HEK293 (cell line): ENCODE results near the gene TMIE.

Experiments
- CTCF ChIA-PET: fragments of 350-600 bp; formaldehyde crosslinking; extraction: SDS; loops from one replicate; lab custom pipeline; 2021; ENCODE audit warnings: antibody characterized with exemption; lab: Yijun Ruan, JAX
- POLR2A ChIA-PET: fragments of 300-600 bp; formaldehyde crosslinking; extraction: SDS; loops from one replicate; lab custom pipeline; 2020; ENCODE audit warnings: antibody characterized with exemption, inconsistent platforms; lab: Yijun Ruan, JAX
- H3K27ac ChIP-seq: fragments of 200-500 bp; sonication (Bioruptor generic); 2 replicates; pipeline ENCODE4 v1.5.1; 2014; ENCODE audit warnings: low read depth, low read length, control low read depth, inconsistent platforms; ENCODE audit errors: extremely low read depth
- H3K36me3 ChIP-seq, 2 experiments: fragments of 200-500 bp in 1 of 2; sonication (Bioruptor generic) in 1 of 2; 1 replicate in 1 of 2; 2 replicates in 1 of 2; pipeline ENCODE4 v1.5.1; 2014 to 2017; ENCODE audit warnings: inconsistent platforms in 2 of 2, low read length in 2 of 2; ENCODE audit not compliant: control insufficient read depth in 2 of 2, insufficient read depth in 1 of 2
- H3K4me1 ChIP-seq: fragments of 200-500 bp; sonication (Bioruptor generic); 2 replicates; pipeline ENCODE4 v1.5.1; 2014; ENCODE audit warnings: mild to moderate bottlenecking, low read length, inconsistent platforms; ENCODE audit not compliant: control insufficient read depth, insufficient read depth
- H3K4me3 ChIP-seq: 2 replicates; pipeline ENCODE4 v1.5.1; 2011; ENCODE audit warnings: low read depth, mild to moderate bottlenecking, control low read depth, low read length, moderate library complexity
- H3K9me3 ChIP-seq: fragments of 200-500 bp; sonication (Bioruptor generic); 2 replicates; pipeline ENCODE4 v1.5.1; 2014; ENCODE audit warnings: low read depth, low read length, inconsistent platforms; ENCODE audit not compliant: control insufficient read depth, insufficient read depth
- EGR2 ChIP-seq: fragments of 450-650 bp; formaldehyde crosslinking; IDR thresholded peaks from 2 replicates; pipeline ENCODE4 v1.5.1; 2016; ENCODE audit warnings: low read depth, missing biosample characterization, missing genetic modification characterization
- GLIS1 ChIP-seq: fragments of 450-650 bp; formaldehyde crosslinking; IDR thresholded peaks from 2 replicates; pipeline ENCODE4 v1.5.1; 2016; ENCODE audit warnings: missing biosample characterization, missing genetic modification characterization
- GLIS2 ChIP-seq: fragments of 450-650 bp; formaldehyde crosslinking; IDR thresholded peaks from 2 replicates; pipeline ENCODE4 v1.5.1; 2016; ENCODE audit warnings: missing biosample characterization, missing genetic modification characterization
- HOXC10 ChIP-seq: sonication (generic); formaldehyde crosslinking; IDR thresholded peaks from 2 replicates; pipeline ENCODE4 v1.8.1; 2023; ENCODE audit warnings: mild to moderate bottlenecking, missing genetic modification reagents
- SETDB1 ChIP-seq: IDR thresholded peaks from one replicate; pipeline ENCODE4 v1.6.1; 2017; ENCODE audit warnings: mild to moderate bottlenecking, low read length, moderate library complexity, mixed read lengths; ENCODE audit not compliant: insufficient read length
- ZBTB17 ChIP-seq: fragments of 450-650 bp; formaldehyde crosslinking; IDR thresholded peaks from 2 replicates; pipeline ENCODE4 v1.5.1; 2016; ENCODE audit warnings: missing biosample characterization, missing genetic modification characterization
- ZFHX2 ChIP-seq: fragments of 450-650 bp; formaldehyde crosslinking; conservative IDR thresholded peaks from 2 replicates; pipeline ENCODE4 v1.5.1; 2016; ENCODE audit warnings: missing biosample characterization, missing genetic modification characterization
- ZFP69B ChIP-seq: fragments of 450-650 bp; formaldehyde crosslinking; IDR thresholded peaks from 2 replicates; pipeline ENCODE4 v1.5.1; 2016; ENCODE audit warnings: missing biosample characterization, missing genetic modification characterization
- ZIC2 ChIP-seq: fragments of 450-650 bp; formaldehyde crosslinking; IDR thresholded peaks from 2 replicates; pipeline ENCODE4 v1.5.1; 2016; ENCODE audit warnings: missing biosample characterization, missing genetic modification characterization
- ZNF138 ChIP-seq: fragments of 450-650 bp; formaldehyde crosslinking; IDR thresholded peaks from 2 replicates; pipeline ENCODE4 v1.5.1; 2016; ENCODE audit warnings: missing biosample characterization, missing genetic modification characterization, borderline replicate concordance
- ZNF19 ChIP-seq: fragments of 450-650 bp; formaldehyde crosslinking; IDR thresholded peaks from 2 replicates; pipeline ENCODE4; 2016; ENCODE audit warnings: missing biosample characterization, missing genetic modification characterization, low read depth
- ZNF211 ChIP-seq: fragments of 450-650 bp; formaldehyde crosslinking; IDR thresholded peaks from 2 replicates; pipeline ENCODE4 v1.5.1; 2016; ENCODE audit warnings: low read depth, missing biosample characterization, missing genetic modification characterization
- ZNF223 ChIP-seq: fragments of 450-650 bp; formaldehyde crosslinking; IDR thresholded peaks from 2 replicates; pipeline ENCODE4 v1.5.1; 2016; ENCODE audit warnings: missing biosample characterization, missing genetic modification characterization
- ZNF654 ChIP-seq: fragments of 450-650 bp; formaldehyde crosslinking; IDR thresholded peaks from 2 replicates; pipeline ENCODE4 v1.5.1; 2016; ENCODE audit warnings: low read depth, missing biosample characterization, missing genetic modification characterization
- ZNF707 ChIP-seq: fragments of 450-650 bp; formaldehyde crosslinking; IDR thresholded peaks from 2 replicates; pipeline ENCODE4 v1.5.1; 2016; ENCODE audit warnings: missing biosample characterization, missing genetic modification characterization
- ZNF792 ChIP-seq: fragments of 450-650 bp; formaldehyde crosslinking; IDR thresholded peaks from 2 replicates; pipeline ENCODE4 v1.5.1; 2016; ENCODE audit warnings: missing biosample characterization, missing genetic modification characterization
- ZSCAN16 ChIP-seq: fragments of 450-650 bp; formaldehyde crosslinking; IDR thresholded peaks from 2 replicates; pipeline ENCODE4 v1.5.1; 2016; ENCODE audit warnings: missing biosample characterization, missing genetic modification characterization
- ZSCAN30 ChIP-seq: fragments of 450-650 bp; IDR thresholded peaks from 2 replicates; pipeline ENCODE4 v1.5.1; 2018; ENCODE audit warnings: missing biosample characterization, mild to moderate bottlenecking, missing genetic modification characterization, moderate library complexity
- TF ChIP-seq, protein P1 (sequence below): fragments of 450-650 bp; formaldehyde crosslinking; optimal IDR thresholded peaks from 2 replicates; pipeline ENCODE3; 2016; ENCODE audit warnings: missing biosample characterization, mild to moderate bottlenecking, missing genetic modification characterization
- TF ChIP-seq, protein P2 (sequence below): fragments of 450-650 bp; formaldehyde crosslinking; IDR thresholded peaks from 2 replicates; pipeline ENCODE4 v1.5.1; 2017; ENCODE audit warnings: missing biosample characterization, missing genetic modification characterization

The TMIE gene

DNA sequence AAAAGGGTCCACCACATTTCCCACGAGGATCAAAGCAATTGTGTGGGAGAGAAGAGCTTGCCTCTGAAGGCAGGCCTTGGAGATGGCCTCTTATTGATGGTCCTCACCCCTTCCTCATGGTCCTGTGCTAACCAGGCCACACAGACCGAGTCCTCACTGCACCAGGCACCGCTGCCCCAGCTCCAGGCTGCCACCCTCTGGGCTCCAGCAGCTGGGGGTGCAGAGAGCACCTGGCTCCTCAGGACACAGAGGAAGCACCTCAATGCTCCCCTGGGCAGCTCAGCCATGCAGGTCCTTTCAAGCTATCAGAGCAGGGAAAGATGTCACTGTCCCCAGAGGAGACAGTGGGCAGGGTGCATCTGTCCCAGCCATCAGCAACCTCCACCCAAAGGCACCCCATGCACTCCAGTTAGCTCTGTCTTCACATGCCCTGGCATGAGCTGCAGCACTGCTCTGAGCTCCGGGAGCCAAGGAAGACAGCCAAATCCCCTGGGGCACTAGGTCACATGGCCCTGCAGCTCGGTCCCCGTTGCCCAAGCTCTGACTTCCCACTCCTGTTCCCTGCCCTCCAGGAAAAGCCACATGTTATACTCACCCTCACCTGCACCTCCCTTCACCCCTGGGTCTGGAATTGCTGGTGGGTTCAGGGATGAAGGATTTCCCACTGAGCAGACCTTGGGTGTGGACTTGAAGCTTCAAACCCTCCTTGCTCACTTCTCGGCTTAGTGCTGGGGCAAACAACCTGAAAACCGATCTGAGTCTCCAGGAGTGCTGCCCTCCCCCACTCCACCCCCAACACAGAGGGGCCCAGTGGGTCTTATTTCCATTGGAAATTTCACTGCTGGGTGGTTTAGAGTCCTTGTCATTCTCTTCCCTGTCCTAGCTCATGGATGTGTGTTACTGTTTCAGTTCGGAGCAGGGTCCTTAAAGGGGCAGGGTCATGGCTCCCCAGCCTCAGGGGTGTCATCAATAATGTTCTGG is 40.4 kb upstream of the TMIE start:
- no peak overlapping the region for H3K27ac ChIP-seq
- no peaks in the 10 kb centered on the region; the same call in 1 of the 2 replicates for H3K4me1 ChIP-seq
- H3K4me3 ChIP-seq = no peak overlapping the region
- no peaks in the 10 kb centered on the region for H3K9me3 ChIP-seq
- CTCF ChIA-PET = no interaction called here
- POLR2A ChIA-PET = no interaction called here
- TF ChIP-seq GLIS1 (tag by site-specific recombination) (peak; percentile 66), ZNF19 (tag by site-specific recombination) (no peak), ZFHX2 (tag by site-specific recombination) (0 out of 2 replicates have a peak, but pooled peaks have one; percentile 18), ZIC2 (tag by site-specific recombination) (peak; percentile 54; the same call in 1 of the 2 replicates), ZNF138 (tag by site-specific recombination) (no peak), ZBTB17 (tag by site-specific recombination) (0 out of 2 replicates have a peak, but pooled peaks have one; percentile 34)
- TF ChIP-seq, protein P1, sequence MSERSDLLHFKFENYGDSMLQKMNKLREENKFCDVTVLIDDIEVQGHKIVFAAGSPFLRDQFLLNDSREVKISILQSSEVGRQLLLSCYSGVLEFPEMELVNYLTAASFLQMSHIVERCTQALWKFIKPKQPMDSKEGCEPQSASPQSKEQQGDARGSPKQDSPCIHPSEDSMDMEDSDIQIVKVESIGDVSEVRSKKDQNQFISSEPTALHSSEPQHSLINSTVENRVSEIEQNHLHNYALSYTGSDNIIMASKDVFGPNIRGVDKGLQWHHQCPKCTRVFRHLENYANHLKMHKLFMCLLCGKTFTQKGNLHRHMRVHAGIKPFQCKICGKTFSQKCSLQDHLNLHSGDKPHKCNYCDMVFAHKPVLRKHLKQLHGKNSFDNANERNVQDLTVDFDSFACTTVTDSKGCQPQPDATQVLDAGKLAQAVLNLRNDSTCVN (tag by site-specific recombination) = no peak
- H3K36me3 ChIP-seq = no peaks in the 10 kb centered on the region

DNA sequence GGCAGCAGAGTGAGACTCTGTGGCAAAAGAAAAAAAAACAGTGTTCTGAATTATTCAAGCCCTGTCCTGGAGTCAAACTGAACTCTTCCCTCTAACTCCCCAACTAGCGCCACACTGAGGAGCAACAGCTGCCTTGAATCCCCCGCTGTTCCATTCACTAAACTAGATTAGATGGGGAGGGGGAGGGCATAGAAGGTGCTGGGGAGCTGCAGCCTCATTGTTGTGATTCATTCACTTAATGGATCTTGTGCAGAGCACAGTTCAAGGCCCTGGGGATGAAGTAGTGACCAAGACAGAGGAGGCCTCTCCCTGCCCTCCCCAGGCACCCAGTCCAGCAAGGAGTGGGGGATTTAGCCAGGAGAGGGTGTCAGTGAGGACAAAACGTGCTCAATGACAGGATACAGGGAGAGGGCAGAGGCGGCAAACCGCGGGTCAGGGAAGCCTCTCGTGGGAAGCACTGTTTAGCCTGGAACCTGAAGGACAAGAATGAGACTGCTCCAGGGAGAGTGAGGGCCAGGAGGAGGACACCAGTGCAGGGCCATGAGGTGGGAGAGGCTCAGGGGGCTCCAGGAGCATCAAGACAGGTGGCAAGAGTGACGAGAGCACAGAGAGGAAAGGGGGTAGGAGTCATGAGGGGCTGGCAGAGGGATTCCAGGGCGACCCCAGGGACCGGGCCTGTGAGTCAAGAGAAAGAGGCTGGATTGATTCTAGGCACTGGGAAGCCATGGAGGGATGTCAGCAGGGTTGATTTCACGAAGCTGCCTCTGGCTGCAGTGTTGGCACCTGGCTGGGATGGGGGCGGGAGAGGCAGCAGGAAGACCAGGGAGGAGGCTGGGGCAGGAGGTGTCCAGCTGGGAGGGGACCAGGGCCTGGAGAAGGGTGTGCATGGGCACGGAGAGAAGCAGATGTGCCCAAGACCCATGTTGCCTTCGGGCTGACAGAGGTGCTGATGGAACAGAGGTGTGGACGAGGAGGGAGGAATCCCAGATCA is 39.1 kb upstream of the TMIE start:
- Histone ChIP-seq H3K36me3 (no peaks in the 10 kb centered on the region), H3K4me1 (no peaks in the 10 kb centered on the region; the same call in 1 of the 2 replicates)
- TF ChIP-seq ZIC2 (tag by site-specific recombination) = peak; percentile 85
- no peak for TF ChIP-seq ZSCAN16 (tag by site-specific recombination)
- TF ChIP-seq, all 188 proteins: peak for 1
- POLR2A ChIA-PET = no interaction called here
- no peak overlapping the region for H3K27ac ChIP-seq
- CTCF ChIA-PET = interaction anchor here (0.7 to 1.6 kb wide), 4 partner anchors 117 to 248 kb away, joined by 3 to 5 read pairs (median 4); no protein-coding TSS in a partner anchor
- no peak overlapping the region for H3K4me3 ChIP-seq
- no peaks in the 10 kb centered on the region for H3K9me3 ChIP-seq

DNA sequence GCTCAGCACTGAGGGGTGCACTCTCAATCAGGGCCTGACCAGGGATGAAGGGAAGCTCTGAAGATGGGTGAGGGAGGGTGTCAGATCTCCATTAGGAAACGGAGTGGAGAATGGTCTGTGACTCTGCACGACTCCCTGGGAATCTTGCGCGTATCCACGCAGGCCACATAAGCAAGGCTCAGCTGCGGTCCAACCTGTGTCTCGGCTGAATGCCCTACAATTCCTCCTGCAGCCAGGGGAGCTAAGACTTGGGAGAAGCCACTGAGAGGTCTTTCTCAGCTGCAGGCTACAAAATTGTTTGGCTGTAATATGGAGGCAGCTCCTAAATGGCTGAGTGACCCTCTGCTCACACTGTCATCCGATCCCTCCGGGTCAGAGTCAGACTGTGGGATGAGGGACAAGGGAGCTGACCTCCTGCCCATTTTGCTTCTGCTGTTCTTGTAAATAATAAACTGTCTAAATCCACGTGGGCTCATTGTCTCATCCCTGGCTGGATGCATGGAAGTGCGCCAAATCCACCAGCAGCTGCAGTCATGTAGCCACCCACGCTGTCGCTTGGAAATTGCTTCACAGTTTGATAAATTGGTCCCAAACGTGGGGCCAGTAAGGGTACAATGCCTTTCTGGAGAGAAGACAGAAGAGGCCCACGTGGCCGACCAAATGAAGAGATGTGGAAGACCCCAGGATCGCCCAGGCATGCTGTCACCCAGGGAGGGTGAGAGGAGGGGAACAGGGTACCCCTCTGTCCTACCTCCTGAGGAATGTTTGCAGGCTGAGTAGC is 38.2 kb upstream of the TMIE start:
- H3K4me3 ChIP-seq = no peak overlapping the region
- POLR2A ChIA-PET = no interaction called here
- H3K9me3 ChIP-seq = no peaks in the 10 kb centered on the region
- no peaks in the 10 kb centered on the region for H3K36me3 ChIP-seq
- H3K4me1 ChIP-seq = no peaks in the 10 kb centered on the region; the same call in 1 of the 2 replicates
- TF ChIP-seq ZNF654 = no peak
- TF ChIP-seq EGR2 (tag by site-specific recombination) = peak; percentile 43
- peak; percentile 80 for TF ChIP-seq ZFHX2 (tag by site-specific recombination)
- CTCF ChIA-PET = interaction anchor here (0.6 to 1.6 kb wide), 5 partner anchors 39 to 1135 kb away, joined by 3 to 4 read pairs (median 4); no protein-coding TSS in a partner anchor
- H3K27ac ChIP-seq = no peak overlapping the region

DNA sequence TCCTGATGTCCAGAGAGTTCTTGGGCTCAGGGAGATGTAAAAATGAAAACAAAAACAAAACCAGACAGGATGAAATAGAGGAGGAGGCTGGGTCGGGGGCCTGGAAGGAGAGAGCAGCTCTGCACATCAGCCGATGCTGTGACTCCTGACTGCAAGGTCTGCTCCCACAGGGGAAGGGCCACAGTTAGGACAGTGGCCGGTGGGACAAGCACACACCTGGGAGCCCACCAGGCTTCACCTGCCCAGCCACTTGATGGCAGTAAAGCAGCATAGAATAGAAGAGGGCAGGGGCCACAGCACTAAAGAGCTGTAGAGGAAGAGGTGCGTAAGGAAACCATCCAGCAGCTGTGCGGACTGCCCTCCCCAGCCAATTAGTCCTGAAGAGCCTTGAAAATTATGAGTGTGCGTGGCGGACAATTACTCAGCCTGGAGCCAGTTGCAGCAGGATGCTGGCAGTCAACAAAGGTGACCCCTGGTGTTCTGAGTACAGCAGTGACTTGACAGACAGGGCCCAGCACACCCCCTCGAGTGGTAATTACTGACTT is 37.5 kb upstream of the TMIE start:
- no peak overlapping the region for H3K4me3 ChIP-seq
- CTCF ChIA-PET = interaction anchor here (0.6 to 1.6 kb wide), 10 partner anchors 29 to 1134 kb away, joined by 3 to 7 read pairs (median 4); partner anchors contain the start of gene ALS2CL
- no peak overlapping the region for H3K27ac ChIP-seq
- no peaks in the 10 kb centered on the region; the same call in 1 of the 2 replicates for H3K4me1 ChIP-seq
- no peaks in the 10 kb centered on the region for H3K36me3 ChIP-seq
- H3K9me3 ChIP-seq = no peaks in the 10 kb centered on the region
- POLR2A ChIA-PET = no interaction called here
- TF ChIP-seq HOXC10 (no peak), ZNF211 (tag by site-specific recombination) (no peak), ZIC2 (tag by site-specific recombination) (peak; percentile 94), ZNF223 (tag by site-specific recombination) (no peak), GLIS1 (tag by site-specific recombination) (peak; percentile 76), GLIS2 (tag by site-specific recombination) (no peak), ZNF707 (tag by site-specific recombination) (no peak), ZFP69B (no peak), ZSCAN30 (peak; percentile 39; the same call in 1 of the 2 replicates), ZNF792 (tag by site-specific recombination) (no peak), SETDB1 (no peak)
- TF ChIP-seq, protein P2, sequence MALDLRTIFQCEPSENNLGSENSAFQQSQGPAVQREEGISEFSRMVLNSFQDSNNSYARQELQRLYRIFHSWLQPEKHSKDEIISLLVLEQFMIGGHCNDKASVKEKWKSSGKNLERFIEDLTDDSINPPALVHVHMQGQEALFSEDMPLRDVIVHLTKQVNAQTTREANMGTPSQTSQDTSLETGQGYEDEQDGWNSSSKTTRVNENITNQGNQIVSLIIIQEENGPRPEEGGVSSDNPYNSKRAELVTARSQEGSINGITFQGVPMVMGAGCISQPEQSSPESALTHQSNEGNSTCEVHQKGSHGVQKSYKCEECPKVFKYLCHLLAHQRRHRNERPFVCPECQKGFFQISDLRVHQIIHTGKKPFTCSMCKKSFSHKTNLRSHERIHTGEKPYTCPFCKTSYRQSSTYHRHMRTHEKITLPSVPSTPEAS (tag by site-specific recombination) = no peak
